Effector memory CD4-positive, alpha-beta T cell (primary cell): ENCODE data around the gene ERC2.

Source experiments
- DNase-seq, 3 donors: peaks; one replicate each; pipeline ENCODE4 v3.0.0-alpha.2; 2020
- H3K27ac ChIP-seq: 2 replicates; pipeline ENCODE4 v1.7.0; 2013; ENCODE audit warnings: mild to moderate bottlenecking, low read length, moderate library complexity; ENCODE audit not compliant: insufficient read depth, poor library complexity, severe bottlenecking
- H3K27me3 ChIP-seq: replicated peaks from 2 replicates; pipeline ENCODE4 v1.7.0; 2013; ENCODE audit warnings: mild to moderate bottlenecking, low read length; ENCODE audit not compliant: insufficient read depth, control insufficient read depth, poor library complexity, severe bottlenecking
- H3K36me3 ChIP-seq: 2 replicates; pipeline ENCODE4 v1.7.0; 2013; ENCODE audit warnings: mild to moderate bottlenecking, low read length, moderate library complexity; ENCODE audit not compliant: control insufficient read depth, insufficient read depth
- H3K4me1 ChIP-seq: 2 replicates; pipeline ENCODE4 v1.7.0; 2013; ENCODE audit warnings: low read length, mild to moderate bottlenecking; ENCODE audit not compliant: control insufficient read depth, insufficient read depth, poor library complexity, severe bottlenecking
- H3K4me3 ChIP-seq: 2 replicates; pipeline ENCODE4 v1.7.0; 2013; ENCODE audit warnings: low read length, low read depth, mild to moderate bottlenecking; ENCODE audit not compliant: insufficient read depth, poor library complexity, severe bottlenecking
- H3K9me3 ChIP-seq: 2 replicates; pipeline ENCODE4 v1.7.0; 2013; ENCODE audit warnings: mild to moderate bottlenecking, low read length, moderate library complexity; ENCODE audit not compliant: control insufficient read depth

The ERC2 gene

GRCh38 chr3:55906896-55907295, 561.4 kb downstream of the ERC2 start:
- Histone ChIP-seq H3K27ac (no peak overlapping the region), H3K4me3 (no peak overlapping the region), H3K9me3 (no peaks in the 10 kb centered on the region), H3K36me3 (no peaks in the 10 kb centered on the region), H3K27me3 (no peaks in the 10 kb centered on the region), H3K4me1 (no peaks in the 10 kb centered on the region)
- DNase-seq = no peak

DNA sequence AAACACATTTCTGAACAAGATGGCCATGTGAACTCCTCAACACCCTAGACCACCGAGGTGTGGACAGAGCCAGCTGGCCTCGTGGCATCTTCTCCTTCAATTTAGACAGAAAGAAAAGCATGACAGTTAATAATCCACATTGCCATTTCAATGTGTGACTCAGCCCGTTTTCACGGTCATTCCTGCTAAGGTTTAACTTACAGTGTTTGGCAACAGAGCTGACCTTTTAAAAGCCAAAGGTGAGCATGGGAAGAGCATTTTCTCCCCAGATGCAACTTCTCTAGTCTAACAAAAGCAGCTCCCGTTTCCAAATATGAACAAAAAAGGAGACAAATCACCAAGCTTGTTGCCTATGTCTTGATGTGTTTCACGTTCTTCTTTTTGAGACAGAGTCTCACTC, 563.6 kb downstream of the ERC2 start:
- H3K36me3 ChIP-seq = no peaks in the 10 kb centered on the region
- no peak overlapping the region for H3K27ac ChIP-seq
- H3K9me3 ChIP-seq = no peaks in the 10 kb centered on the region
- no peaks in the 10 kb centered on the region for H3K4me1 ChIP-seq
- H3K27me3 ChIP-seq = no peaks in the 10 kb centered on the region
- H3K4me3 ChIP-seq = no peak overlapping the region
- DNase-seq = no peak

DNA sequence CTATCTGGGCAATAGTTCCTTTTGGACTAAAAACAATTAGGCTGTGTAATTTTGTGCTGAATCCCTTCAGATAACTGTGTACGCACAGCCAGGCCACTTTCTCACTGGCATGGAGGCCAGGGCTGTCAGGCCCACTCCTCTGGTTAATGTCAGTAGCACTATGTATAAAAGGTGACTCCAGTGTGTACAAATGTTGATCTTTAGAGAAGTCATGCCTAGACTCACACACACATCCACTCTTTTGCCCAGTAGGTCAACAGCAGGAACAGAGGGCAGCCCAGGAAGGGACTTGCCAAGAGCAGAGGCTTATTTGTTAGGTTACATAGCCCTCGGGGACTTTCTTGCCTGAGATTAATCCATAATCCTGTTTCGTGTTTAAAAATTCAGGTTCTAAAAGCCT, 564.6 kb downstream of the ERC2 start:
- no peak overlapping the region for H3K27ac ChIP-seq
- H3K9me3 ChIP-seq = no peaks in the 10 kb centered on the region
- no peaks in the 10 kb centered on the region for H3K36me3 ChIP-seq
- no peak overlapping the region for H3K4me3 ChIP-seq
- H3K27me3 ChIP-seq = no peaks in the 10 kb centered on the region
- no peak for DNase-seq
- no peaks in the 10 kb centered on the region for H3K4me1 ChIP-seq

- Histone ChIP-seq H3K4me3 (no peak overlapping the region), H3K9me3 (no peaks in the 10 kb centered on the region), H3K27ac (no peak overlapping the region), H3K27me3 (no peaks in the 10 kb centered on the region), H3K4me1 (no peaks in the 10 kb centered on the region), H3K36me3 (no peaks in the 10 kb centered on the region)
- DNase-seq = no peak
Observed at GRCh38 chr3:55902221-55902900, 565.9 kb downstream of the ERC2 start.

DNA sequence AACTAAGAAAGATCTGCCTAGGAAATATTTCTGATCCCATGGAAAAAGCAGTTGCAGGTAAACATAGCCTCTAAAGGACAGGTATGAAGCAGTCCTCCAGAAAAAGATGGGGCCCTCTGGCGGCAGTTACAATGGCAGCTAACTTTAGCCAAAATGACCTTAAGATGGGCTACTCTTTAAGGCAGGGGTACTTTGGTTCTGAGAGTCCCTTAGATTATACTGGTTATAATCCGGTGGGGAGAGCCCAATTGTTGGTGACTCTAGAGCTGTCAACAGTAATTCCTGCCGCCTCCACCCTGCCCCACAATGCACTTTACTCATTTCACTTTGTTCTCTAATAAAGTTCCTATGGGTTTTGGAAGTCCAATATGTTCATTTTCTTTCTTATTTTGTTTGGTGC, 568.4 kb downstream of the ERC2 start:
- H3K4me1 ChIP-seq = no peaks in the 10 kb centered on the region
- H3K9me3 ChIP-seq = no peaks in the 10 kb centered on the region
- no peak overlapping the region for H3K4me3 ChIP-seq
- no peaks in the 10 kb centered on the region for H3K36me3 ChIP-seq
- H3K27ac ChIP-seq = no peak overlapping the region
- no peak for DNase-seq
- H3K27me3 ChIP-seq = no peaks in the 10 kb centered on the region

GRCh38 chr3:55897573-55898224, 570.6 kb downstream of the ERC2 start:
- no peak for DNase-seq

GRCh38 chr3:55895897-55896566, 572.2 kb downstream of the ERC2 start:
- H3K36me3 ChIP-seq = no peaks in the 10 kb centered on the region
- H3K27me3 ChIP-seq = no peaks in the 10 kb centered on the region
- no peak for DNase-seq
- no peak overlapping the region for H3K4me3 ChIP-seq
- no peaks in the 10 kb centered on the region for H3K9me3 ChIP-seq
- H3K27ac ChIP-seq = no peak overlapping the region
- H3K4me1 ChIP-seq = no peaks in the 10 kb centered on the region

More at GRCh38 chr3:55897573-55898224, 570.6 kb downstream of the ERC2 start:
- Histone ChIP-seq H3K4me3 (no peak overlapping the region), H3K27ac (no peak overlapping the region), H3K9me3 (no peaks in the 10 kb centered on the region), H3K4me1 (no peaks in the 10 kb centered on the region), H3K36me3 (no peaks in the 10 kb centered on the region), H3K27me3 (no peaks in the 10 kb centered on the region)

DNA sequence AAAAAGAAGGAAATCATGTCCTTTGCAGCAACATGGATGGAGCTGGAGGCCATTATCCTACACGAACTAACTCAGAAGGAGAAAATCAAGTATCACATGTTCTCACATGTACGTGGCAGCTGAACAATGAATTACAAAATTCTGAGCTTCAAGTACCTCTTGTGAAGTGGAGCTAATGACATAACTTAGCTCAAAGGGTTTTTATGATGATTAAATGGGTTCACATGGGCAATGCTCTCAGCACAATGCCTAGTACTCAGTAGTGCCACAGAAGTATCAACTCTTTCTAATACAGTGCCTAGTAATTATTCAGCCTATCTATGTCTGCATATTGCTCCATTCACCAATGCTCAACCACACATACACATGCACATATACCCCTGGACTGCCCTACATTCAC, 573.7 kb downstream of the ERC2 start:
- no peak overlapping the region for H3K4me3 ChIP-seq
- H3K9me3 ChIP-seq = no peaks in the 10 kb centered on the region
- no peaks in the 10 kb centered on the region for H3K27me3 ChIP-seq
- no peaks in the 10 kb centered on the region for H3K36me3 ChIP-seq
- no peak overlapping the region for H3K27ac ChIP-seq
- DNase-seq = no peak
- H3K4me1 ChIP-seq = no peaks in the 10 kb centered on the region

DNA sequence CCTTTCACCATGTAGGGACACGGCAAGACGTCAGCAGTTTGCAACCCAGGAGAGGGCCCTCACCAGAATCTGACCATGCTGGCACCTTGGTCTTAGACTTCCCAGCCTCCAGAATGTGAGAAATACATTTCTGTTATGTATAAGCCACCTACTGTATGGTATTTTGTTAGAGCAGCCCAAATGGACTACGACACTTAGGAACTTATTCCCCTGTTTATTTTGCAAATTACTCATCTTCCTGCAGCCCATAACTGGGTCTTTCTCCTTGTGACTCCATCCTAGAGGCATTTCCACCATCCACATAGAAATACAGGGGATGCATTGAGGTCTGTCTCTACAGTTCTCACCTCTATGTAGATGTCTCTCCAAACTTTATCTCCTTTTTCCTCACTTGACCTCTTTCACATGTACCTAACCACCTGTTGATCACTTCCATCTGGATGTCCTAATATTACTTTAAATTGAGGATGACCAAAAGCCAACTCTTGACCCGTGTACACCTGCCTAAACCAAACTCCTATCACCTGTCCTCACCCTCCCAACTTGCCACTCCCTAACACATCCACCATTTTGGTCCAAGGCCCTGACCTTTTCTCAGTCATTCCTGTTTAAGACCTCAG, 575.1 kb downstream of the ERC2 start:
- no peaks in the 10 kb centered on the region for H3K36me3 ChIP-seq
- H3K27ac ChIP-seq = no peak overlapping the region
- H3K9me3 ChIP-seq = no peaks in the 10 kb centered on the region
- H3K4me1 ChIP-seq = no peaks in the 10 kb centered on the region
- no peaks in the 10 kb centered on the region for H3K27me3 ChIP-seq
- DNase-seq = no peak
- no peak overlapping the region for H3K4me3 ChIP-seq

DNA sequence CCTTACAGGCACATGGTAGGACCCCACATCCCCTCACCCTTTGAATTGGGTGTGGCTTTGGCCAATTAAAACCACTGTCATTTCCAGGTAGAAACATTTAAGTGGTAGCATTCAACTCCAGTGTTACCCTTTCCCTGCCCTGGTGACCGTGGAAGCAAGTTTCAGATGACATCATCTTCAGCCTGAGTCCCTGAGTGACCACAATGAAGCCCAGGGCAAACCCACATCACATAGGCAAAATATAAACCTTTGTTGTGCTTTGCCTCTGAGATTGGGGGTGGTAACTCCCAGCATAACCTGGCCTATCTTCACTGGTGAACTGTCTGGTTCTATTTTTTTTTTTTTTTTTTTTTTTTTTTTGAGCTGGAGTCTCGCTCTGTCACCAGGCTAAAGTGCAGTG, 577.2 kb downstream of the ERC2 start:
- no peaks in the 10 kb centered on the region for H3K36me3 ChIP-seq
- no peak overlapping the region for H3K4me3 ChIP-seq
- no peak overlapping the region for H3K27ac ChIP-seq
- H3K4me1 ChIP-seq = no peaks in the 10 kb centered on the region
- no peaks in the 10 kb centered on the region for H3K27me3 ChIP-seq
- H3K9me3 ChIP-seq = no peaks in the 10 kb centered on the region
- DNase-seq = no peak
